Neuronal stem cell (in vitro differentiated cells): ENCODE measurements around the gene MAP3K5.

Source experiments
- DNase-seq: peaks from one replicate; pipeline ENCODE4 v3.0.0-alpha.2; 2013; ENCODE audit warnings: low spot score
- H2AFZ ChIP-seq: one replicate; pipeline ENCODE4 v1.6.1; 2013; ENCODE audit warnings: mild to moderate bottlenecking, low read length, inconsistent platforms
- H2AK5ac ChIP-seq: 2 replicates; pipeline ENCODE4 v1.6.1; 2013; ENCODE audit warnings: low read depth, mild to moderate bottlenecking, inconsistent platforms, low read length, moderate library complexity, mixed read lengths
- H2BK120ac ChIP-seq: 2 replicates; pipeline ENCODE4 v1.6.1; 2013; ENCODE audit warnings: low read depth, mild to moderate bottlenecking, inconsistent platforms, low read length, moderate library complexity, mixed read lengths
- H2BK12ac ChIP-seq: one replicate; pipeline ENCODE4 v1.6.1; 2013; ENCODE audit warnings: low read length, inconsistent platforms
- H2BK15ac ChIP-seq: 2 replicates; pipeline ENCODE4 v1.6.1; 2013; ENCODE audit warnings: mild to moderate bottlenecking, low read length, inconsistent platforms, mixed read lengths
- H2BK5ac ChIP-seq: one replicate; pipeline ENCODE4 v1.6.1; 2013; ENCODE audit warnings: inconsistent platforms, mild to moderate bottlenecking, low read length, moderate library complexity
- H3K14ac ChIP-seq: one replicate; pipeline ENCODE4 v1.6.1; 2013; ENCODE audit warnings: low read length, inconsistent platforms
- H3K18ac ChIP-seq: 2 replicates; pipeline ENCODE4 v1.6.1; 2013; ENCODE audit warnings: low read length, inconsistent platforms
- H3K23ac ChIP-seq: 2 replicates; pipeline ENCODE4 v1.6.1; 2013; ENCODE audit warnings: low read depth, mild to moderate bottlenecking, mixed read lengths, low read length, inconsistent platforms; ENCODE audit not compliant: poor library complexity
- H3K27ac ChIP-seq: replicated peaks from 3 replicates; pipeline ENCODE4 v1.5.1; 2013; ENCODE audit warnings: low read length, inconsistent platforms
- H3K27me3 ChIP-seq, 3 experiments: 2 replicates each; pipeline ENCODE4 v1.6.1; 2013; ENCODE audit warnings: low read length in 3 of 3, mild to moderate bottlenecking in 2 of 3, inconsistent platforms in 1 of 3, low read depth in 1 of 3, mixed read lengths in 1 of 3, moderate library complexity in 1 of 3; ENCODE audit not compliant: control insufficient read depth in 3 of 3, insufficient read depth in 3 of 3
- H3K36me3 ChIP-seq, 2 donors: replicated peaks in 1 of 2; 2 replicates each; pipeline ENCODE4 v1.6.1; 2013; ENCODE audit warnings: low read length in 2 of 2; ENCODE audit not compliant: control insufficient read depth in 2 of 2, insufficient read depth in 2 of 2
- H3K4ac ChIP-seq: 2 replicates; pipeline ENCODE4 v1.6.1; 2013; ENCODE audit warnings: inconsistent platforms, mild to moderate bottlenecking, low read length, moderate library complexity
- H3K4me1 ChIP-seq, 2 donors: 1 replicate in 1 of 2; 2 replicates in 1 of 2; pipeline ENCODE4 v1.6.1; 2013; ENCODE audit warnings: low read length in 2 of 2, low read depth in 1 of 2; ENCODE audit not compliant: control insufficient read depth in 2 of 2, insufficient read depth in 1 of 2
- H3K4me2 ChIP-seq: one replicate; pipeline ENCODE4 v1.6.1; 2013; ENCODE audit warnings: mild to moderate bottlenecking, low read length, inconsistent platforms; ENCODE audit not compliant: insufficient read depth, poor library complexity, severe bottlenecking
- H3K4me3 ChIP-seq, 2 donors: 2 replicates each; pipeline ENCODE4 v1.5.1; 2013; ENCODE audit warnings: low read length in 2 of 2, mild to moderate bottlenecking in 2 of 2, inconsistent platforms in 1 of 2, moderate library complexity in 1 of 2
- H3K79me1 ChIP-seq: one replicate; pipeline ENCODE4 v1.6.1; 2013; ENCODE audit warnings: low read depth, mild to moderate bottlenecking, inconsistent platforms, low read length, moderate library complexity
- H3K9ac ChIP-seq: one replicate; pipeline ENCODE4 v1.6.1; 2013; ENCODE audit warnings: mild to moderate bottlenecking, low read depth, low read length, inconsistent platforms; ENCODE audit not compliant: poor library complexity
- H3K9me3 ChIP-seq, 2 donors: replicated peaks in 1 of 2; 2 replicates each; pipeline versions ENCODE3 to v1.6.1; 2013; ENCODE audit warnings: low read length in 2 of 2, mild to moderate bottlenecking in 2 of 2, inconsistent platforms in 1 of 2, low read depth in 1 of 2, mixed read lengths in 1 of 2, moderate library complexity in 1 of 2; ENCODE audit not compliant: control insufficient read depth in 2 of 2, insufficient read depth in 1 of 2
- H4K8ac ChIP-seq: one replicate; pipeline ENCODE4 v1.6.1; 2013; ENCODE audit warnings: low read depth, mild to moderate bottlenecking, inconsistent platforms, low read length, moderate library complexity
- H4K91ac ChIP-seq: one replicate; pipeline ENCODE4 v1.6.1; 2013; ENCODE audit warnings: low read length, low read depth, mild to moderate bottlenecking, inconsistent platforms; ENCODE audit not compliant: poor library complexity
- WGBS, 2 donors: extraction: QIAGEN DNeasy Blood & Tissue Kit; methylation state at CpG; one replicate each; pipeline ENCODE4 v1.1.7; 2013; ENCODE audit warnings: missing lambda C conversion rate in 2 of 2, mixed read lengths in 1 of 2; ENCODE audit not compliant: insufficient read length in 2 of 2, insufficient replicate concordance in 1 of 2; ENCODE audit errors: extremely low coverage in 2 of 2; 5-methylcytosine and 5-hydroxymethylcytosine counted together

Gene MAP3K5

DNA sequence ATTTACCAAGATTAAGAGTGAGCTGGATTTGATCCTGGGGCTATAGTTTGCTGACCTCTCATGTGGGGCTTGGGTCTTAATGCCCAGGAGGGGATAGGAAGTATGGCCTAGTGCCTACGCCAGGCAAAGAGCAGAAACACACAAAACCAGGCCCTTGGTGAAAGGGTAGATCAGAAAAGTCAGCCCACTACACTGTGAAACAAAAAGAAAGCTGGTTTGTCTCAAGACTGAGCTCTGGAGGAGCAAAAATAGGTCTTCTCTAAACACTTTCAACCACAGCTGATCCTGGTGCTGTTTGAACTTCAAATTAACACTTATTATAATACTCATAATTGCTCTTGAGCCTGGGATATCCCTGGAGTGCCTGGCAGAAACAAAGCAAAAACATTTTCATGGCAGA is 167.0 kb downstream of the MAP3K5 start:
- H3K4me2 ChIP-seq, result no peak overlapping the region
- H2AK5ac ChIP-seq, result no peak overlapping the region
- H3K4me3 ChIP-seq, result no peak overlapping the region
- H3K9me3 ChIP-seq, result no peaks in the 10 kb centered on the region
- no peaks in the 10 kb centered on the region for H3K36me3 ChIP-seq
- no peak overlapping the region for H4K91ac ChIP-seq
- H2BK120ac ChIP-seq, result no peak overlapping the region
- no peaks in the 10 kb centered on the region for H3K79me1 ChIP-seq
- no peak overlapping the region for H2AFZ ChIP-seq
- no peak overlapping the region for H2BK5ac ChIP-seq
- WGBS, 2 donors, result no CpG with 5 or more reads among the region's 1 CpG
- no peaks in the 10 kb centered on the region for H3K4me1 ChIP-seq
- H3K18ac ChIP-seq, result no peak overlapping the region
- H3K4ac ChIP-seq, result no peak overlapping the region
- no peak overlapping the region for H3K23ac ChIP-seq
- H2BK12ac ChIP-seq, result no peak overlapping the region
- no peak overlapping the region for H4K8ac ChIP-seq
- no peak overlapping the region for H3K9ac ChIP-seq
- H3K27me3 ChIP-seq, result no peaks in the 10 kb centered on the region
- no peak overlapping the region for H3K14ac ChIP-seq
- DNase-seq, result no peak
- H2BK15ac ChIP-seq, result no peak overlapping the region
- no peak overlapping the region for H3K27ac ChIP-seq

GRCh38 chr6:136624347-136624746 is 167.9 kb downstream of the MAP3K5 start:
- Histone ChIP-seq H3K27ac (no peak overlapping the region), H3K4me1 (no peaks in the 10 kb centered on the region), H3K18ac (no peak overlapping the region), H4K8ac (no peak overlapping the region), H2AK5ac (no peak overlapping the region), H2BK120ac (no peak overlapping the region), H3K23ac (no peak overlapping the region), H3K4me2 (no peak overlapping the region), H2AFZ (no peak overlapping the region), H3K9ac (no peak overlapping the region), H3K36me3 (no peaks in the 10 kb centered on the region), H3K79me1 (no peaks in the 10 kb centered on the region), H3K27me3 (no peaks in the 10 kb centered on the region), H2BK15ac (no peak overlapping the region), H3K9me3 (no peaks in the 10 kb centered on the region), H2BK12ac (no peak overlapping the region), H3K4ac (no peak overlapping the region), H2BK5ac (no peak overlapping the region), H4K91ac (no peak overlapping the region), H3K14ac (no peak overlapping the region), H3K4me3 (no peak overlapping the region)
- DNase-seq, result no peak

DNA sequence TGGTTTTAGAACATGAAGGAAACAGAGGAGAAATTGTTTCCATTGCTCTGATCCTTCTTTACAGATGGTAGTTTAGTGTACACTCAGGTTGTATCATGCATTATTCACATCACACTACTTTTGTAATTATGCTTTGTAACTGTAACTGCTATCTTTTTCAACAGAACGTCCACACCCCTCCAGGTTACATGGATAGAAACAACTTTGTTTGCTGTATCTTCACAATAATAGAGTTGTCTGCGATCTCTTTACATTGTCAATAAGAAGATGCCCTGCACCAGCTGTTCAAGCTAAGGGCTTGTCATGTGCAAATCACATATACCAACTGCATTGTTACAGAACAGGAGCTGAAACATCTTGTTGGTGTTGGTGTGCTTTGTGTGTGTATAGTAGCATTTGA is 174.2 kb downstream of the MAP3K5 start:
- no peak overlapping the region for H2BK120ac ChIP-seq
- H3K14ac ChIP-seq, result no peak overlapping the region
- no peak for DNase-seq
- no peak overlapping the region for H2BK15ac ChIP-seq
- H2AK5ac ChIP-seq, result no peak overlapping the region
- H2BK5ac ChIP-seq, result no peak overlapping the region
- WGBS, 2 donors, result no CpG with 5 or more reads among the region's 2 CpGs
- H4K91ac ChIP-seq, result no peak overlapping the region
- no peaks in the 10 kb centered on the region for H3K4me1 ChIP-seq
- H2AFZ ChIP-seq, result no peak overlapping the region
- H3K9ac ChIP-seq, result no peak overlapping the region
- no peak overlapping the region for H3K4ac ChIP-seq
- no peak overlapping the region for H3K4me2 ChIP-seq
- H2BK12ac ChIP-seq, result no peak overlapping the region
- no peak overlapping the region for H3K23ac ChIP-seq
- H4K8ac ChIP-seq, result no peak overlapping the region
- H3K27me3 ChIP-seq, result no peaks in the 10 kb centered on the region
- H3K36me3 ChIP-seq, result no peaks in the 10 kb centered on the region
- no peaks in the 10 kb centered on the region for H3K9me3 ChIP-seq
- no peaks in the 10 kb centered on the region for H3K79me1 ChIP-seq
- H3K4me3 ChIP-seq, result no peak overlapping the region
- H3K18ac ChIP-seq, result no peak overlapping the region
- H3K27ac ChIP-seq, result no peak overlapping the region

GRCh38 chr6:136616527-136616926 is 175.8 kb downstream of the MAP3K5 start:
- Histone ChIP-seq H4K91ac (no peak overlapping the region), H3K4me3 (no peak overlapping the region), H3K9ac (no peak overlapping the region), H2AFZ (no peak overlapping the region), H3K79me1 (no peaks in the 10 kb centered on the region), H3K4ac (no peak overlapping the region), H2BK12ac (no peak overlapping the region), H4K8ac (no peak overlapping the region), H3K18ac (no peak overlapping the region), H2BK5ac (no peak overlapping the region), H3K9me3 (no peaks in the 10 kb centered on the region), H2BK15ac (no peak overlapping the region), H3K4me1 (no peaks in the 10 kb centered on the region), H3K27ac (no peak overlapping the region), H2AK5ac (no peak overlapping the region), H2BK120ac (no peak overlapping the region), H3K23ac (no peak overlapping the region), H3K27me3 (no peaks in the 10 kb centered on the region), H3K14ac (no peak overlapping the region), H3K4me2 (no peak overlapping the region), H3K36me3 (no peaks in the 10 kb centered on the region)
- DNase-seq, result no peak
- no CpG with 5 or more reads among the region's 3 CpGs for WGBS, 2 donors
